CD4-positive, alpha-beta T cell (primary cell): ENCODE data around the gene CNTN4. TPM values are rescaled to one million over a fixed set of nuclear protein-coding genes. Genes with fewer than 3 reads are reported as not detected.

Experiments
- ATAC-seq: fragments of 200-7000 bp; cut with Tn5 transposase; one replicate; pipeline ENCODE4 v1.10.0; 2022; ENCODE audit warnings: mild to moderate bottlenecking; ENCODE audit not compliant: poor library complexity
- CTCF ChIA-PET: fragments of 350-600 bp; sonication (Branson Sonifier 250); formaldehyde crosslinking; loops from one replicate; lab custom pipeline; 2021; ENCODE audit warnings: antibody characterized with exemption, inconsistent platforms; lab: Charles Lee
- POLR2A ChIA-PET: fragments of 350-600 bp; sonication (Branson Sonifier 250); formaldehyde crosslinking; loops from one replicate; lab custom pipeline; 2021; ENCODE audit warnings: antibody characterized with exemption, inconsistent platforms; lab: Charles Lee
- DNase-seq, 14 experiments: peaks; one replicate each; pipeline ENCODE4 v3.0.0-alpha.2; 2013 to 2020; ENCODE audit warnings: mixed read lengths in 2 of 14
- H3K27ac ChIP-seq, 2 donors: one replicate each; pipeline versions ENCODE4 v1.5.1 to v1.7.0; 2013; ENCODE audit warnings: low read length in 2 of 2, low read depth in 1 of 2, mild to moderate bottlenecking in 1 of 2
- H3K27me3 ChIP-seq, 2 experiments: 1 replicate in 1 of 2; 2 replicates in 1 of 2; pipeline versions ENCODE4 v1.6.1 to v1.7.0; 2013; ENCODE audit warnings: low read length in 2 of 2, control low read depth in 1 of 2, mild to moderate bottlenecking in 1 of 2, moderate library complexity in 1 of 2; ENCODE audit not compliant: insufficient read depth in 2 of 2, control insufficient read depth in 1 of 2
- H3K36me3 ChIP-seq: one replicate; pipeline ENCODE4 v1.6.1; 2013; ENCODE audit warnings: low read length, control low read depth; ENCODE audit not compliant: insufficient read depth
- H3K4me1 ChIP-seq: one replicate; pipeline ENCODE4 v1.6.1; 2013; ENCODE audit warnings: low read length, control low read depth; ENCODE audit not compliant: insufficient read depth
- H3K4me3 ChIP-seq: one replicate; pipeline ENCODE4 v1.5.1; 2013; ENCODE audit warnings: mild to moderate bottlenecking, low read length, moderate library complexity
- H3K9me3 ChIP-seq, 2 experiments: 1 replicate in 1 of 2; 2 replicates in 1 of 2; pipeline versions ENCODE4 v1.6.1 to v1.7.0; 2013; ENCODE audit warnings: low read length in 2 of 2, mild to moderate bottlenecking in 2 of 2, control low read depth in 1 of 2, moderate library complexity in 1 of 2; ENCODE audit not compliant: control insufficient read depth in 1 of 2, insufficient read depth in 1 of 2
- H3K27ac Mint-ChIP-seq: one replicate; pipeline ENCODE4 v1.8.0; 2020; ENCODE audit warnings: mixed read lengths
- H3K27me3 Mint-ChIP-seq: one replicate; pipeline ENCODE4 v1.8.0; 2021; ENCODE audit warnings: mixed read lengths
- H3K36me3 Mint-ChIP-seq: one replicate; pipeline ENCODE4 v1.8.0; 2021; ENCODE audit warnings: low read depth, mixed read lengths
- H3K4me1 Mint-ChIP-seq: one replicate; pipeline ENCODE4 v1.8.0; 2021; ENCODE audit warnings: low read depth, mixed read lengths
- H3K4me3 Mint-ChIP-seq: one replicate; pipeline ENCODE4 v1.8.0; 2020; ENCODE audit warnings: mild to moderate bottlenecking, mixed read lengths
- H3K9me3 Mint-ChIP-seq: one replicate; pipeline ENCODE4 v1.8.0; 2020; ENCODE audit warnings: mixed read lengths
- CTCF ChIP-seq: fragments of 200-600 bp; IDR thresholded peaks from one replicate; pipeline ENCODE4 v1.8.0; 2022; ENCODE audit warnings: antibody characterized with exemption, mild to moderate bottlenecking
- intact Hi-C, 2 experiments: fragments of 100-400 bp; cut with DNase I in 1 of 2; cut with micrococcal nuclease in 1 of 2; formaldehyde crosslinking; loops; one replicate each; pipeline versions ENCODE4 v1.15.1 to v1.9.0; 2023 to 2025; cut with DNase I, micrococcal nuclease
- total RNA-seq, 174 experiments: library from RNA in 2 of 174; stranded (reverse) in 2 of 174; gene quantifications; one replicate each; pipeline ENCODE4 v1.2.3 and lab custom pipeline; 2021 to 2026

Gene CNTN4
- total RNA-seq, 2 experiments from 2014 or later: not detected

GRCh38 chr3:2657971-2658370 lies 559.3 kb downstream of the CNTN4 start:
- Mint-ChIP-seq H3K4me3 (no peak overlapping the region), H3K36me3 (no peaks in the 10 kb centered on the region), H3K9me3 (no peaks in the 10 kb centered on the region), H3K27me3 (peaks cover 4% of the 10 kb centered on the region), H3K4me1 (no peaks in the 10 kb centered on the region), H3K27ac (no peak overlapping the region)
- Histone ChIP-seq H3K9me3 (no peaks in the 10 kb centered on the region), H3K27me3 (peaks cover 0 to 6% of the 10 kb centered on the region in 2 experiments), H3K4me1 (no peaks in the 10 kb centered on the region), H3K36me3 (no peaks in the 10 kb centered on the region), H3K4me3 (no peak overlapping the region), H3K27ac (no peak overlapping the region)
- CTCF ChIA-PET: no interaction called here
- ATAC-seq: no peak
- intact Hi-C loops: no loop called here
- POLR2A ChIA-PET: no interaction called here
- no peak for TF ChIP-seq CTCF
- DNase-seq: no peak

- intact Hi-C loops: no loop called here
- peaks cover 4% of the 10 kb centered on the region for H3K27me3 Mint-ChIP-seq
- TF ChIP-seq CTCF: no peak
- no peaks in the 10 kb centered on the region for H3K36me3 ChIP-seq
- DNase-seq: no peak
- no peaks in the 10 kb centered on the region for H3K4me1 Mint-ChIP-seq
- peaks cover 0 to 6% of the 10 kb centered on the region in 2 experiments for H3K27me3 ChIP-seq
- ATAC-seq: no peak
- H3K9me3 Mint-ChIP-seq: no peaks in the 10 kb centered on the region
- H3K36me3 Mint-ChIP-seq: no peaks in the 10 kb centered on the region
- CTCF ChIA-PET: no interaction called here
- H3K4me3 ChIP-seq: no peak overlapping the region
- H3K4me1 ChIP-seq: no peaks in the 10 kb centered on the region
- no peak overlapping the region for H3K27ac Mint-ChIP-seq
- H3K27ac ChIP-seq: no peak overlapping the region
- no peaks in the 10 kb centered on the region for H3K9me3 ChIP-seq
- POLR2A ChIA-PET: no interaction called here
- H3K4me3 Mint-ChIP-seq: no peak overlapping the region
Measured at GRCh38 chr3:2659896-2660295, 561.2 kb downstream of the CNTN4 start.

- no peaks in the 10 kb centered on the region for H3K36me3 Mint-ChIP-seq
- intact Hi-C loops: no loop called here
- POLR2A ChIA-PET: no interaction called here
Measured at GRCh38 chr3:2661078-2661477, 562.4 kb downstream of the CNTN4 start.

More at GRCh38 chr3:2661078-2661477, 562.4 kb downstream of the CNTN4 start:
- H3K27me3 Mint-ChIP-seq: peaks cover 4% of the 10 kb centered on the region
- no peaks in the 10 kb centered on the region for H3K4me1 ChIP-seq
- H3K27ac Mint-ChIP-seq: no peak overlapping the region
- H3K27me3 ChIP-seq: peaks cover 0 to 6% of the 10 kb centered on the region in 2 experiments
- no peak overlapping the region for H3K4me3 ChIP-seq
- H3K9me3 ChIP-seq: no peaks in the 10 kb centered on the region
- no peak for ATAC-seq
- CTCF ChIA-PET: no interaction called here
- DNase-seq: no peak
- no peak overlapping the region for H3K27ac ChIP-seq
- TF ChIP-seq CTCF: no peak
- H3K4me1 Mint-ChIP-seq: no peaks in the 10 kb centered on the region
- H3K4me3 Mint-ChIP-seq: no peak overlapping the region
- peaks cover 3% of the 10 kb centered on the region for H3K9me3 Mint-ChIP-seq
- H3K36me3 ChIP-seq: no peaks in the 10 kb centered on the region
